Measurements from ENCODE around the gene DCTN1. TPM values are rescaled to one million over a fixed set of nuclear protein-coding genes. Genes with fewer than 3 reads are reported as not detected.
"Not testable (repeated sequence)": the region's sequence is repeated elsewhere in the genome, so short reads cannot be mapped to it uniquely, and the experiment has no call there.

Gene DCTN1
- total RNA-seq, 3 donors from 2014 or later: 92.2 to 125 (median 103) TPM

DNA sequence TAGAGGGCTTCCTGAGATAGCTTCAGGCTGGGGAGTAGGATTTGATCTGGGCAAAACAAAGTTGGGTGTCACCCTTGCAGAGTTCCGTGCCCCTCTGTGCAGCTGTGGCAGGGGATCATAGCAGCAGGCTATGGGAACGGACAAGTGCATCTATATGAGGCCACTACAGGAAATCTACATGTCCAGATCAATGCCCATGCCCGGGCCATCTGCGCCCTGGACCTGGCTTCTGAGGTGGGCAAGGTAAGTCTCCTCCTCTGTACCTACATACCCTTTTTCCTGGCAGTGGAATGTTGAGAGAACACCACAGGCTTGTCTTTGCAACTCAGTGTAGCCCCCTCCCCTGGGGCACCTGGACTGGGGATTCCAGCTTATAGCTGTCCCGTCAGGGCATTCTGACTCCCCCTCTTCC is 44.9 kb upstream of the DCTN1 start:
- Histone ChIP-seq H3K36me3 (no peaks in the 10 kb centered on the region), H3K9me3 (no peaks in the 10 kb centered on the region), H3K27ac (no peak overlapping the region), H3K4me1 (no peaks in the 10 kb centered on the region), H3K27me3 (no peaks in the 10 kb centered on the region), H3K4me3 (no peak overlapping the region)
- TF ChIP-seq POLR2A (IDR thresholded peaks at IDR 0.05) (no peak), POLR2AphosphoS5 (IDR thresholded peaks at IDR 0.05) (no peak)
- TF ChIP-seq, protein P1, sequence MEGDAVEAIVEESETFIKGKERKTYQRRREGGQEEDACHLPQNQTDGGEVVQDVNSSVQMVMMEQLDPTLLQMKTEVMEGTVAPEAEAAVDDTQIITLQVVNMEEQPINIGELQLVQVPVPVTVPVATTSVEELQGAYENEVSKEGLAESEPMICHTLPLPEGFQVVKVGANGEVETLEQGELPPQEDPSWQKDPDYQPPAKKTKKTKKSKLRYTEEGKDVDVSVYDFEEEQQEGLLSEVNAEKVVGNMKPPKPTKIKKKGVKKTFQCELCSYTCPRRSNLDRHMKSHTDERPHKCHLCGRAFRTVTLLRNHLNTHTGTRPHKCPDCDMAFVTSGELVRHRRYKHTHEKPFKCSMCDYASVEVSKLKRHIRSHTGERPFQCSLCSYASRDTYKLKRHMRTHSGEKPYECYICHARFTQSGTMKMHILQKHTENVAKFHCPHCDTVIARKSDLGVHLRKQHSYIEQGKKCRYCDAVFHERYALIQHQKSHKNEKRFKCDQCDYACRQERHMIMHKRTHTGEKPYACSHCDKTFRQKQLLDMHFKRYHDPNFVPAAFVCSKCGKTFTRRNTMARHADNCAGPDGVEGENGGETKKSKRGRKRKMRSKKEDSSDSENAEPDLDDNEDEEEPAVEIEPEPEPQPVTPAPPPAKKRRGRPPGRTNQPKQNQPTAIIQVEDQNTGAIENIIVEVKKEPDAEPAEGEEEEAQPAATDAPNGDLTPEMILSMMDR (IDR thresholded peaks at IDR 0.05): no peak
- intact Hi-C loops (cut with DNase I; ENCODE audit: low total_unique reads): no loop called here
- DNase-seq (ENCODE audit: low spot score in 2 of 2): no peak

GRCh38 chr2:74424139-74424992 is 44.3 kb upstream of the DCTN1 start:
- no peaks in the 10 kb centered on the region for H3K9me3 ChIP-seq
- no peaks in the 10 kb centered on the region for H3K4me1 ChIP-seq
- H3K4me3 ChIP-seq: no peak overlapping the region
- H3K27ac ChIP-seq: peak overlapping the region in 1 of 2 donors; percentile 7
- intact Hi-C loops (cut with DNase I; ENCODE audit: low total_unique reads): no loop called here
- no peak for DNase-seq (ENCODE audit: low spot score in 2 of 2)
- no peaks in the 10 kb centered on the region for H3K36me3 ChIP-seq
- TF ChIP-seq POLR2A (IDR thresholded peaks at IDR 0.05) (no peak), POLR2AphosphoS5 (IDR thresholded peaks at IDR 0.05) (no peak)
- TF ChIP-seq, protein P1 (IDR thresholded peaks at IDR 0.05): no peak
- H3K27me3 ChIP-seq: no peaks in the 10 kb centered on the region

DNA sequence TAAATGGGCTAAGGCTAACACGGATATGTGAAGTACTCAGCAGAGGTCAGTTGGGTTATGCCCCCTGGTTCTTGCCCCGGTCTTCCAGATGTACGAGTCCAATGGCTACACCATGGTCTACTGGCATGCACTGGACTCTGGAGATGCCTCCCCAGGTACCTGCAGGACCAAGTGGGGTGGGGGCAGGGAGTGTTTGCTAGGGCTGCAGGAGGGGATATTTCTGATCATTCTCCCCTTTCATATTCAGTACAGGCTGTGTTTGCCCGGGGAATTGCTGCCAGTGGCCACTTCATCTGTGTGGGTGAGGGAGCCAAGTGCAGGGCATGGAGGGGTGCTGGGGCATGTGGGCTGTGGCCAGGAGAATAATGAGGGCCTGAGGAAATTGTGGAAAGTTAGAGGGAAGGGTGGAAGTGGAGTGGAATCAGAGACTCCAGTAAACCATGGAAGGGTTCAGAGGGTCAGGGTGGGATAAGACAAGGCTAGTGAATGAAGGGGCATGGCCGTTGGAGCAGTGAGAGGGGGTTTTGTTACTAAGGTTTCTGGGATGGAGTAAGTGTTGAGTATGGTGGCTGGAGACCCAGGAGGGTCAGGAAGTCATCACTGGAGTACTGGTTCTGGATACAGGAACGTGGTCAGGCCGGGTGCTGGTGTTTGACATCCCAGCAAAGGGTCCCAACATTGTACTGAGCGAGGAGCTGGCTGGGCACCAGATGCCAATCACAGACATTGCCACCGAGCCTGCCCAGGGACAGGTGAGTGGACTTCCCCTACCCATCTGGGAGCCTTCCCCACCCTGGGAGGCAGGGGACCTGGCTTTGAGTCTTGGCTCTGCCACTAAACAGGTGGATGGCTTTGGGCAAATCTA is 43.4 kb upstream of the DCTN1 start:
- Histone ChIP-seq H3K27me3 (no peaks in the 10 kb centered on the region), H3K9me3 (no peaks in the 10 kb centered on the region), H3K27ac (peak overlapping the region in 1 of 2 donors; percentile 7), H3K4me3 (no peak overlapping the region), H3K36me3 (no peaks in the 10 kb centered on the region), H3K4me1 (no peaks in the 10 kb centered on the region)
- DNase-seq (ENCODE audit: low spot score in 2 of 2): no peak
- TF ChIP-seq POLR2AphosphoS5 (IDR thresholded peaks at IDR 0.05) (no peak), POLR2A (IDR thresholded peaks at IDR 0.05) (no peak)
- TF ChIP-seq, protein P1 (IDR thresholded peaks at IDR 0.05): no peak
- intact Hi-C loops (cut with DNase I; ENCODE audit: low total_unique reads): no loop called here

DNA sequence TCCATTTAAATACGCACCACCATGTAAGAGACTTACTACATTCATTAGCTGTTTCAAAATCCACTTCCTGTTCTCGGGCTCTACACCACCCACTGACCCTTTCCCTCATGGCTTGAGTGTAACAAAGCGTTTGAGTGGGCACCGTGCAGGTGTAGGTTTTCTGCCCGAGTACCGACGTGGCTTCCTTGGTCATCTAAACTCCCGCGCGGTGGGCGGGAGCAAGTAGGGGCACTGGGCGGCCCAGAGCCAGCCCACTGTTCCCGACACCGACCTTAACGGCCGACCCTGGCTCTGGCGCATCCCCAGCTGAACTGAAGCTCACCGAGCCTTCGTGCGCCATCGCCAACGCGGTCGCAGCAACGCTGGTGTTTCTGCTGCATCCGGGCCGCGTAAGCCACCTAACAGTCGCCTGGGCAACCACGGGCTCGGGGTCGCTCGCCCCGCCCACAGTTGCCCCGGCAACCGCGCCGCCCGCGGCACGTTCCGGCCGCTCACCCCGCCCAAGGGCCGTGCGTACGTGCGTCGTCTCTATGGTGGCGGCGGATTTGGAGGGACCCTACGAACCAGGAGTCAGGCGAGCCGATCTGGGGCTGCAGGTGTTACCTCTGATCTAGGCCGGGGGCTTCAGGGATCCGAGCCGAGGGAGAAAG is 41.2 kb upstream of the DCTN1 start, which contains the start of the genes C2orf81 and WDR54:
Gene C2orf81, minus strand, starts transcription at position 399 of the 650 bp plus-strand sequence. Its CDS starts 59 bp downstream, at position 340.
Gene WDR54, plus strand, starts transcription at position 510 of the 650 bp plus-strand sequence. CDS start 424 bp downstream, outside the sequence.
- Histone ChIP-seq H3K9me3 (no peaks in the 10 kb centered on the region), H3K4me3 (peak within 1 kb of the TSS; percentile 55 to 74 (median 73)), H3K27me3 (no peaks in the 10 kb centered on the region), H3K4me1 (no peaks in the 10 kb centered on the region), H3K36me3 (no peaks in the 10 kb centered on the region), H3K27ac (peak within 1 kb of the TSS; percentile 85 to 86)
- intact Hi-C loops (cut with DNase I; ENCODE audit: low total_unique reads): no loop called here
- TF ChIP-seq POLR2A (IDR thresholded peaks at IDR 0.05) (peak; percentile 28), POLR2AphosphoS5 (IDR thresholded peaks at IDR 0.05) (peak; percentile 56 to 57 (median 57))
- TF ChIP-seq, protein P1 (IDR thresholded peaks at IDR 0.05): no peak
- DNase-seq (ENCODE audit: low spot score in 2 of 2): peak; percentile 57 to 76

- H3K4me3 ChIP-seq: peak overlapping the region; percentile 55 to 74 (median 73)
- H3K27ac ChIP-seq: peak overlapping the region in 1 of 2 donors; percentile 85
- H3K36me3 ChIP-seq; intact Hi-C loops (cut with DNase I; ENCODE audit: low total_unique reads); DNase-seq (ENCODE audit: low spot score in 2 of 2); H3K9me3 ChIP-seq; H3K27me3 ChIP-seq; H3K4me1 ChIP-seq: not testable (repeated sequence)
Measured at GRCh38 chr2:74420443-74421103, 40.5 kb upstream of the DCTN1 start.

Data from breast epithelium (tissue), 4 donors.